Liver (tissue), 9 donors: ENCODE data around the gene ZDHHC22. TPM values are rescaled to one million over a fixed set of nuclear protein-coding genes. Genes with fewer than 3 reads are reported as not detected.

Experiments
- DNase-seq: peaks from one replicate; pipeline ENCODE4 v3.0.0-alpha.2; 2017; ENCODE audit warnings: low spot score
- H3K27ac ChIP-seq, 2 donors: one replicate each; pipeline ENCODE4 v1.7.0; 2013; ENCODE audit warnings: inconsistent platforms in 2 of 2, low read length in 2 of 2, control low read depth in 1 of 2, low read depth in 1 of 2, mild to moderate bottlenecking in 1 of 2
- H3K27me3 ChIP-seq, 4 donors: one replicate each; pipeline versions ENCODE4 v1.6.1 to v1.7.0; 2013; ENCODE audit warnings: low read length in 3 of 4, inconsistent platforms in 1 of 4, mild to moderate bottlenecking in 1 of 4, moderate library complexity in 1 of 4; ENCODE audit not compliant: control insufficient read depth in 4 of 4, insufficient read depth in 4 of 4
- H3K36me3 ChIP-seq, 4 donors: one replicate each; pipeline versions ENCODE4 v1.6.1 to v1.7.0; 2013; ENCODE audit warnings: low read length in 3 of 4, mild to moderate bottlenecking in 3 of 4, low read depth in 1 of 4, moderate library complexity in 1 of 4; ENCODE audit not compliant: control insufficient read depth in 4 of 4, insufficient read depth in 3 of 4
- H3K4me1 ChIP-seq, 4 donors: one replicate each; pipeline versions ENCODE4 v1.6.1 to v1.7.0; 2013; ENCODE audit warnings: low read length in 3 of 4, mild to moderate bottlenecking in 3 of 4, moderate library complexity in 1 of 4; ENCODE audit not compliant: control insufficient read depth in 4 of 4, insufficient read depth in 4 of 4
- H3K4me3 ChIP-seq, 3 donors: one replicate each; pipeline versions ENCODE4 v1.6.1 to v1.7.0; 2013; ENCODE audit warnings: low read length in 3 of 3, control low read depth in 1 of 3, low read depth in 1 of 3, mild to moderate bottlenecking in 1 of 3
- H3K9ac ChIP-seq, 2 donors: one replicate each; pipeline ENCODE4 v1.7.0; 2013; ENCODE audit warnings: low read length in 2 of 2, mild to moderate bottlenecking in 2 of 2, moderate library complexity in 2 of 2, control low read depth in 1 of 2, low read depth in 1 of 2
- H3K9me3 ChIP-seq, 4 donors: one replicate each; pipeline versions ENCODE4 v1.6.1 to v1.7.0; 2013; ENCODE audit warnings: low read length in 3 of 4; ENCODE audit not compliant: control insufficient read depth in 4 of 4
- CTCF ChIP-seq: fragments of 150-350 bp; IDR thresholded peaks from 2 replicates; pipeline ENCODE4 v1.5.1; 2017; ENCODE audit warnings: improper control_type of control experiment, low read depth, low read length; ENCODE audit not compliant: missing input control
- EGR1 ChIP-seq, 2 donors: IDR thresholded peaks; 2 replicates each; pipeline ENCODE4 v1.6.1; 2016 to 2018; ENCODE audit warnings: antibody characterized with exemption in 2 of 2, low read depth in 2 of 2
- FOXA1 ChIP-seq: IDR thresholded peaks from 2 replicates; pipeline ENCODE4 v1.6.1; 2016; ENCODE audit warnings: antibody characterized with exemption
- FOXA2 ChIP-seq: IDR thresholded peaks from 2 replicates; pipeline ENCODE4 v1.6.1; 2016; ENCODE audit warnings: antibody characterized with exemption
- GABPA ChIP-seq, 2 donors: IDR thresholded peaks in 1 of 2; conservative IDR thresholded peaks in 1 of 2; 2 replicates each; pipeline ENCODE4 v1.6.1; 2016; ENCODE audit warnings: antibody characterized with exemption in 2 of 2, mild to moderate bottlenecking in 1 of 2, moderate library complexity in 1 of 2
- HNF4A ChIP-seq, 2 donors: conservative IDR thresholded peaks; 2 replicates each; pipeline ENCODE4 v1.6.1; 2016; ENCODE audit warnings: antibody characterized with exemption in 2 of 2, mild to moderate bottlenecking in 2 of 2
- HNF4G ChIP-seq: IDR thresholded peaks from 2 replicates; pipeline ENCODE4 v1.6.1; 2016; ENCODE audit warnings: antibody characterized with exemption
- JUND ChIP-seq, 2 donors: IDR thresholded peaks; 2 replicates each; pipeline ENCODE4 v1.6.1; 2016; ENCODE audit warnings: antibody characterized with exemption in 2 of 2
- NR2F2 ChIP-seq: IDR thresholded peaks from 2 replicates; pipeline ENCODE4 v1.6.1; 2016; ENCODE audit warnings: antibody characterized with exemption
- RAD21 ChIP-seq, 2 donors: IDR thresholded peaks; 2 replicates each; pipeline ENCODE4 v1.6.1; 2016; ENCODE audit warnings: antibody characterized with exemption in 2 of 2, mild to moderate bottlenecking in 2 of 2
- RXRA ChIP-seq, 2 donors: IDR thresholded peaks; 2 replicates each; pipeline ENCODE4 v1.6.1; 2017 to 2018; ENCODE audit warnings: antibody characterized with exemption in 2 of 2, mild to moderate bottlenecking in 1 of 2
- SP1 ChIP-seq: IDR thresholded peaks from 2 replicates; pipeline ENCODE4 v1.6.1; 2018; ENCODE audit warnings: antibody characterized with exemption, mild to moderate bottlenecking
- TAF1 ChIP-seq: conservative IDR thresholded peaks from 2 replicates; pipeline ENCODE4 v1.6.1; 2016; ENCODE audit warnings: antibody characterized with exemption, mild to moderate bottlenecking
- YY1 ChIP-seq: IDR thresholded peaks from 2 replicates; pipeline ENCODE4 v1.6.1; 2016; ENCODE audit warnings: antibody characterized with exemption, mild to moderate bottlenecking
- WGBS: extraction: QIAGEN DNeasy Blood & Tissue Kit; methylation state at CpG from one replicate; pipeline ENCODE4 v1.1.7; 2013; 5-methylcytosine and 5-hydroxymethylcytosine counted together
- polyA plus RNA-seq, 2 donors: library from polyadenylated mRNA; stranded (reverse) in 1 of 2; unstranded in 1 of 2; fragments of 200-250 nt in 1 of 2; fragments of >200 nt in 1 of 2; fragmentation: Nextera tagmentation in 1 of 2; extraction: Ambion mirVana in 1 of 2; gene quantifications; one replicate each; pipeline versions ENCODE4 v1.2.1 to v1.2.3, GENCODE V29; 2013 to 2015
- total RNA-seq, 2 donors: library from RNA; depleted of rRNA; stranded (reverse); fragments of >200 nt; gene quantifications; one replicate each; pipeline ENCODE4 v1.2.3, GENCODE V29; 2014
- TF ChIP-seq, protein P1 (sequence below): IDR thresholded peaks from 2 replicates; pipeline ENCODE4 v1.6.1; 2016; ENCODE audit warnings: antibody characterized with exemption, mild to moderate bottlenecking
- TF ChIP-seq, protein P2 (sequence below): IDR thresholded peaks from 2 replicates; pipeline ENCODE4 v1.6.1; 2016; ENCODE audit warnings: antibody characterized with exemption
- TF ChIP-seq, protein P3 (sequence below): IDR thresholded peaks from 2 replicates; pipeline ENCODE4 v1.6.1; 2016; ENCODE audit warnings: antibody characterized with exemption
- donor health status: healthy.
- donor health status: healthy.
- donor health status: healthy.
- donor health status: healthy.
- donor health status: healthy.

ZDHHC22 gene
- total and polyA plus RNA-seq, 4 donors: not detected

- Histone ChIP-seq H3K4me1 (no peaks in the 10 kb centered on the region), H3K36me3 (no peaks in the 10 kb centered on the region), H3K27ac (no peak overlapping the region), H3K4me3 (no peak overlapping the region), H3K9ac (no peak overlapping the region), H3K27me3 (no peaks in the 10 kb centered on the region), H3K9me3 (peaks cover 0 to 9% (median 5%) of the 10 kb centered on the region in 4 donors)
- 78% methylated on average over 3 of the region's 3 CpGs for WGBS
- TF ChIP-seq, protein P1, sequence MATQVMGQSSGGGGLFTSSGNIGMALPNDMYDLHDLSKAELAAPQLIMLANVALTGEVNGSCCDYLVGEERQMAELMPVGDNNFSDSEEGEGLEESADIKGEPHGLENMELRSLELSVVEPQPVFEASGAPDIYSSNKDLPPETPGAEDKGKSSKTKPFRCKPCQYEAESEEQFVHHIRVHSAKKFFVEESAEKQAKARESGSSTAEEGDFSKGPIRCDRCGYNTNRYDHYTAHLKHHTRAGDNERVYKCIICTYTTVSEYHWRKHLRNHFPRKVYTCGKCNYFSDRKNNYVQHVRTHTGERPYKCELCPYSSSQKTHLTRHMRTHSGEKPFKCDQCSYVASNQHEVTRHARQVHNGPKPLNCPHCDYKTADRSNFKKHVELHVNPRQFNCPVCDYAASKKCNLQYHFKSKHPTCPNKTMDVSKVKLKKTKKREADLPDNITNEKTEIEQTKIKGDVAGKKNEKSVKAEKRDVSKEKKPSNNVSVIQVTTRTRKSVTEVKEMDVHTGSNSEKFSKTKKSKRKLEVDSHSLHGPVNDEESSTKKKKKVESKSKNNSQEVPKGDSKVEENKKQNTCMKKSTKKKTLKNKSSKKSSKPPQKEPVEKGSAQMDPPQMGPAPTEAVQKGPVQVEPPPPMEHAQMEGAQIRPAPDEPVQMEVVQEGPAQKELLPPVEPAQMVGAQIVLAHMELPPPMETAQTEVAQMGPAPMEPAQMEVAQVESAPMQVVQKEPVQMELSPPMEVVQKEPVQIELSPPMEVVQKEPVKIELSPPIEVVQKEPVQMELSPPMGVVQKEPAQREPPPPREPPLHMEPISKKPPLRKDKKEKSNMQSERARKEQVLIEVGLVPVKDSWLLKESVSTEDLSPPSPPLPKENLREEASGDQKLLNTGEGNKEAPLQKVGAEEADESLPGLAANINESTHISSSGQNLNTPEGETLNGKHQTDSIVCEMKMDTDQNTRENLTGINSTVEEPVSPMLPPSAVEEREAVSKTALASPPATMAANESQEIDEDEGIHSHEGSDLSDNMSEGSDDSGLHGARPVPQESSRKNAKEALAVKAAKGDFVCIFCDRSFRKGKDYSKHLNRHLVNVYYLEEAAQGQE: no peak
- TF ChIP-seq, protein P2, sequence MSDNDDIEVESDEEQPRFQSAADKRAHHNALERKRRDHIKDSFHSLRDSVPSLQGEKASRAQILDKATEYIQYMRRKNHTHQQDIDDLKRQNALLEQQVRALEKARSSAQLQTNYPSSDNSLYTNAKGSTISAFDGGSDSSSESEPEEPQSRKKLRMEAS: no peak
- TF ChIP-seq GABPA (IDR thresholded peaks at IDR 0.05 in 1 of 2, conservative IDR thresholded peaks at IDR 0.05 in 1 of 2) (no peak), HNF4G (no peak), EGR1 (IDR thresholded peaks at IDR 0.05; ENCODE audit: low read depth in 2 of 2) (no peak), HNF4A (conservative IDR thresholded peaks at IDR 0.05) (no peak), YY1 (no peak), CTCF (no peak), RAD21 (IDR thresholded peaks at IDR 0.05) (no peak), RXRA (IDR thresholded peaks at IDR 0.05) (no peak), FOXA2 (no peak), SP1 (no peak), JUND (IDR thresholded peaks at IDR 0.05) (no peak), TAF1 (no peak), FOXA1 (no peak)
- TF ChIP-seq, protein P3, sequence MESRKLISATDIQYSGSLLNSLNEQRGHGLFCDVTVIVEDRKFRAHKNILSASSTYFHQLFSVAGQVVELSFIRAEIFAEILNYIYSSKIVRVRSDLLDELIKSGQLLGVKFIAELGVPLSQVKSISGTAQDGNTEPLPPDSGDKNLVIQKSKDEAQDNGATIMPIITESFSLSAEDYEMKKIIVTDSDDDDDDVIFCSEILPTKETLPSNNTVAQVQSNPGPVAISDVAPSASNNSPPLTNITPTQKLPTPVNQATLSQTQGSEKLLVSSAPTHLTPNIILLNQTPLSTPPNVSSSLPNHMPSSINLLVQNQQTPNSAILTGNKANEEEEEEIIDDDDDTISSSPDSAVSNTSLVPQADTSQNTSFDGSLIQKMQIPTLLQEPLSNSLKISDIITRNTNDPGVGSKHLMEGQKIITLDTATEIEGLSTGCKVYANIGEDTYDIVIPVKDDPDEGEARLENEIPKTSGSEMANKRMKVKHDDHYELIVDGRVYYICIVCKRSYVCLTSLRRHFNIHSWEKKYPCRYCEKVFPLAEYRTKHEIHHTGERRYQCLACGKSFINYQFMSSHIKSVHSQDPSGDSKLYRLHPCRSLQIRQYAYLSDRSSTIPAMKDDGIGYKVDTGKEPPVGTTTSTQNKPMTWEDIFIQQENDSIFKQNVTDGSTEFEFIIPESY: no peak
- no peak for DNase-seq
Observed at GRCh38 chr14:77087631-77088030, 54.0 kb downstream of the ZDHHC22 start.

DNA sequence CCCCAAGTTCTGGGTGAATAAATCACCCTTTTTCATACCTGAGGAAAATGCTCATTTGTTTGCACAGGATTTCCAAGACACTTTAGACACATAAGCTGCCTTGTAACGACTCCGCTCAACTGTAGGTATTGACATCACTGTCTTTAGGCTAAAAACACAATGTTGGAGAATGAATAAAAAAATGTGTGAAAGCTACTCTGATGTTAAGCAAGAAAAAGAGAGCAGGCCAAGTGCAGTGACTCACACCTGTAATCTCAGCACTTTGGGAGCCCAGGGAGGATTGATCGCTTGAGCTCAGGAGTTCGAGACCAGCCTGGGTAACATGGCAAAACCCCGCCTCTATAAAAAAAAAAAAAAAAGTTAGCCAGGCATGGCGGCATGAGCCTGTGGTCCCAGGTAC is 54.6 kb downstream of the ZDHHC22 start:
- Histone ChIP-seq H3K9me3 (peaks cover 0 to 9% (median 5%) of the 10 kb centered on the region in 4 donors), H3K9ac (no peak overlapping the region), H3K36me3 (no peaks in the 10 kb centered on the region), H3K4me3 (no peak overlapping the region), H3K27ac (no peak overlapping the region), H3K27me3 (no peaks in the 10 kb centered on the region), H3K4me1 (no peaks in the 10 kb centered on the region)
- TF ChIP-seq JUND (IDR thresholded peaks at IDR 0.05): no peak
- no peak for TF ChIP-seq NR2F2
- no peak for TF ChIP-seq TAF1
- TF ChIP-seq, protein P2: no peak
- no peak for TF ChIP-seq YY1
- TF ChIP-seq RAD21 (IDR thresholded peaks at IDR 0.05): no peak
- no peak for TF ChIP-seq FOXA2
- 98% methylated on average over 6 of the region's 6 CpGs for WGBS
- DNase-seq: no peak
